H9 (cell line): ENCODE data around the gene DRG1. TPM values are rescaled to one million over a fixed set of nuclear protein-coding genes. Genes with fewer than 3 reads are reported as not detected.
A peak's percentile ranks its signal among the peaks of the same experiment; 100 is the strongest.

Source experiments
- DNase-seq: peaks from one replicate; pipeline ENCODE4 v3.0.0-alpha.2; 2017
- H2AFZ ChIP-seq: one replicate; pipeline ENCODE4 v1.6.1; 2013; ENCODE audit warnings: mild to moderate bottlenecking, low read length, control low read depth, moderate library complexity
- H2AK5ac ChIP-seq: 2 replicates; pipeline ENCODE4 v1.6.1; 2013; ENCODE audit warnings: low read length, control low read depth, mixed read lengths; ENCODE audit not compliant: insufficient read length
- H2BK120ac ChIP-seq: one replicate; pipeline ENCODE4 v1.6.1; 2013; ENCODE audit warnings: low read depth, mild to moderate bottlenecking, low read length, control low read depth, inconsistent platforms; ENCODE audit not compliant: poor library complexity, severe bottlenecking
- H2BK12ac ChIP-seq: 2 replicates; pipeline ENCODE4 v1.6.1; 2013; ENCODE audit warnings: low read length, control low read depth, mixed read lengths, low read depth; ENCODE audit not compliant: insufficient read length
- H2BK15ac ChIP-seq: 2 replicates; pipeline ENCODE4 v1.6.1; 2013; ENCODE audit warnings: low read depth, low read length, control low read depth
- H2BK20ac ChIP-seq: one replicate; pipeline ENCODE4 v1.6.1; 2013; ENCODE audit warnings: low read depth, mild to moderate bottlenecking, low read length, control low read depth, inconsistent platforms; ENCODE audit not compliant: poor library complexity, severe bottlenecking
- H2BK5ac ChIP-seq: 2 replicates; pipeline ENCODE4 v1.6.1; 2013; ENCODE audit warnings: low read length, control low read depth, mixed read lengths; ENCODE audit not compliant: insufficient read length
- H3K14ac ChIP-seq: 2 replicates; pipeline ENCODE4 v1.6.1; 2013; ENCODE audit warnings: low read length, control low read depth; ENCODE audit not compliant: insufficient read depth
- H3K18ac ChIP-seq: 2 replicates; pipeline ENCODE4 v1.6.1; 2013; ENCODE audit warnings: low read depth, mild to moderate bottlenecking, mixed read lengths, low read length, control low read depth; ENCODE audit not compliant: insufficient read length
- H3K23ac ChIP-seq: 2 replicates; pipeline ENCODE4 v1.6.1; 2013; ENCODE audit warnings: low read length, control low read depth, mixed read lengths, low read depth; ENCODE audit not compliant: insufficient read length
- H3K23me2 ChIP-seq: 2 replicates; pipeline ENCODE4 v1.6.1; 2013; ENCODE audit warnings: low read depth, mild to moderate bottlenecking, mixed read lengths, low read length, control low read depth; ENCODE audit not compliant: insufficient read length, poor library complexity, severe bottlenecking
- H3K27ac ChIP-seq: 2 replicates; pipeline ENCODE4 v1.5.1; 2013; ENCODE audit warnings: low read length, control low read depth, mixed read lengths, low read depth; ENCODE audit not compliant: insufficient read length
- H3K27me3 ChIP-seq: 2 replicates; pipeline ENCODE4 v1.6.1; 2013; ENCODE audit warnings: low read length, control low read depth, inconsistent platforms; ENCODE audit not compliant: insufficient read depth
- H3K4ac ChIP-seq: 2 replicates; pipeline ENCODE4 v1.6.1; 2013; ENCODE audit warnings: low read depth, mild to moderate bottlenecking, control low read depth, inconsistent platforms, low read length, moderate library complexity
- H3K4me1 ChIP-seq: 2 replicates; pipeline ENCODE4 v1.6.1; 2013; ENCODE audit warnings: low read length, control low read depth, inconsistent platforms; ENCODE audit not compliant: insufficient read depth
- H3K4me2 ChIP-seq: 2 replicates; pipeline ENCODE4 v1.6.1; 2013; ENCODE audit warnings: low read length, control low read depth, mixed read lengths; ENCODE audit not compliant: insufficient read length, insufficient read depth
- H3K56ac ChIP-seq: 2 replicates; pipeline ENCODE4 v1.6.1; 2013; ENCODE audit warnings: low read depth, mild to moderate bottlenecking, mixed read lengths, low read length, control low read depth; ENCODE audit not compliant: insufficient read length
- H3K79me1 ChIP-seq: 2 replicates; pipeline ENCODE4 v1.6.1; 2013; ENCODE audit warnings: low read depth, mild to moderate bottlenecking, moderate library complexity, low read length, control low read depth, inconsistent platforms; ENCODE audit not compliant: insufficient read depth, poor library complexity, severe bottlenecking
- H3K79me2 ChIP-seq: 2 replicates; pipeline ENCODE4 v1.6.1; 2013; ENCODE audit warnings: low read length, control low read depth, inconsistent platforms; ENCODE audit not compliant: insufficient read depth
- H3K9ac ChIP-seq: 2 replicates; pipeline ENCODE4 v1.6.1; 2013; ENCODE audit warnings: low read length, control low read depth, mixed read lengths; ENCODE audit not compliant: insufficient read length; ENCODE audit errors: extremely low read depth
- H3K9me3 ChIP-seq: one replicate; pipeline ENCODE4 v1.6.1; 2013; ENCODE audit warnings: low read depth, low read length, inconsistent platforms; ENCODE audit not compliant: control insufficient read depth
- H3T11ph ChIP-seq: one replicate; pipeline ENCODE4 v1.6.1; 2013; ENCODE audit warnings: mild to moderate bottlenecking, low read length, control low read depth, inconsistent platforms
- H4K20me1 ChIP-seq: one replicate; pipeline ENCODE4 v1.6.1; 2013; ENCODE audit not compliant: control insufficient read depth, insufficient read length, insufficient read depth
- H4K5ac ChIP-seq: 2 replicates; pipeline ENCODE4 v1.6.1; 2013; ENCODE audit warnings: low read depth, mild to moderate bottlenecking, mixed read lengths, low read length, control low read depth; ENCODE audit not compliant: insufficient read length
- H4K8ac ChIP-seq: replicated peaks from 2 replicates; pipeline ENCODE4 v1.6.1; 2013; ENCODE audit warnings: low read length, control low read depth, mixed read lengths, low read depth; ENCODE audit not compliant: insufficient read length
- H4K91ac ChIP-seq: 2 replicates; pipeline ENCODE4 v1.6.1; 2013; ENCODE audit warnings: low read depth, mild to moderate bottlenecking, moderate library complexity, mixed read lengths, low read length, control low read depth; ENCODE audit not compliant: insufficient read length
- H3K27ac Mint-ChIP-seq, 3 experiments: 2 replicates in 2 of 3; 3 replicates in 1 of 3; pipeline ENCODE4 v1.8.0; 2020 to 2021; ENCODE audit warnings: mixed read lengths in 3 of 3, mild to moderate bottlenecking in 1 of 3, moderate library complexity in 1 of 3
- H3K27me3 Mint-ChIP-seq: 2 replicates; pipeline ENCODE4 v1.8.0; 2021; ENCODE audit warnings: low read depth, mild to moderate bottlenecking, moderate library complexity, mixed read lengths
- H3K36me3 Mint-ChIP-seq, 3 experiments: 2 replicates in 2 of 3; 3 replicates in 1 of 3; pipeline ENCODE4 v1.8.0; 2020 to 2021; ENCODE audit warnings: low read depth in 3 of 3, mixed read lengths in 3 of 3; ENCODE audit not compliant: insufficient read depth in 1 of 3
- H3K4me1 Mint-ChIP-seq, 2 experiments: 2 replicates each; pipeline ENCODE4 v1.8.0; 2020; ENCODE audit warnings: mixed read lengths in 2 of 2
- H3K4me3 Mint-ChIP-seq, 2 experiments: 2 replicates in 1 of 2; 3 replicates in 1 of 2; pipeline ENCODE4 v1.8.0; 2020 to 2021; ENCODE audit warnings: mild to moderate bottlenecking in 2 of 2, mixed read lengths in 2 of 2, moderate library complexity in 1 of 2
- H3K9me3 Mint-ChIP-seq, 2 experiments: 2 replicates in 1 of 2; 3 replicates in 1 of 2; pipeline ENCODE4 v1.8.0; 2020; ENCODE audit warnings: mild to moderate bottlenecking in 2 of 2, mixed read lengths in 2 of 2, moderate library complexity in 1 of 2
- WGBS: extraction: QIAGEN DNeasy Blood & Tissue Kit; methylation state at CpG from one replicate; pipeline ENCODE4 v1.1.7; 2013; ENCODE audit warnings: missing lambda C conversion rate, low lambda C conversion rate, mixed read lengths; ENCODE audit not compliant: insufficient read length; ENCODE audit errors: extremely low coverage; 5-methylcytosine and 5-hydroxymethylcytosine counted together
- long read RNA-seq: library from polyadenylated mRNA; unstranded; transcript quantifications from one replicate; pipeline ENCODE4 v2.0.0, GENCODE V29; 2020
- total RNA-seq: library from RNA; stranded (reverse); gene quantifications from 2 replicates; pipeline ENCODE4 v1.2.1, GENCODE V29; 2021
- TF ChIP-seq, protein P1 (sequence below): fragments of 200-600 bp; sonication (generic); conservative IDR thresholded peaks from 3 replicates; pipeline ENCODE4 v1.8.0; 2021; ENCODE audit warnings: antibody characterized with exemption, mild to moderate bottlenecking

Gene DRG1, protein sequence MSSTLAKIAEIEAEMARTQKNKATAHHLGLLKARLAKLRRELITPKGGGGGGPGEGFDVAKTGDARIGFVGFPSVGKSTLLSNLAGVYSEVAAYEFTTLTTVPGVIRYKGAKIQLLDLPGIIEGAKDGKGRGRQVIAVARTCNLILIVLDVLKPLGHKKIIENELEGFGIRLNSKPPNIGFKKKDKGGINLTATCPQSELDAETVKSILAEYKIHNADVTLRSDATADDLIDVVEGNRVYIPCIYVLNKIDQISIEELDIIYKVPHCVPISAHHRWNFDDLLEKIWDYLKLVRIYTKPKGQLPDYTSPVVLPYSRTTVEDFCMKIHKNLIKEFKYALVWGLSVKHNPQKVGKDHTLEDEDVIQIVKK
- total RNA-seq: 89.1 and 89.5 TPM in 2 replicates
- long read RNA-seq, transcript DRG1-201 (9 exons, 1,746 nt): major isoform, 767 of 825 reads
- long read RNA-seq, partial matches to known transcripts: 3 of 825 reads
- long read RNA-seq, other reads (novel, unspliced or antisense): 55 of 825 reads

DNA sequence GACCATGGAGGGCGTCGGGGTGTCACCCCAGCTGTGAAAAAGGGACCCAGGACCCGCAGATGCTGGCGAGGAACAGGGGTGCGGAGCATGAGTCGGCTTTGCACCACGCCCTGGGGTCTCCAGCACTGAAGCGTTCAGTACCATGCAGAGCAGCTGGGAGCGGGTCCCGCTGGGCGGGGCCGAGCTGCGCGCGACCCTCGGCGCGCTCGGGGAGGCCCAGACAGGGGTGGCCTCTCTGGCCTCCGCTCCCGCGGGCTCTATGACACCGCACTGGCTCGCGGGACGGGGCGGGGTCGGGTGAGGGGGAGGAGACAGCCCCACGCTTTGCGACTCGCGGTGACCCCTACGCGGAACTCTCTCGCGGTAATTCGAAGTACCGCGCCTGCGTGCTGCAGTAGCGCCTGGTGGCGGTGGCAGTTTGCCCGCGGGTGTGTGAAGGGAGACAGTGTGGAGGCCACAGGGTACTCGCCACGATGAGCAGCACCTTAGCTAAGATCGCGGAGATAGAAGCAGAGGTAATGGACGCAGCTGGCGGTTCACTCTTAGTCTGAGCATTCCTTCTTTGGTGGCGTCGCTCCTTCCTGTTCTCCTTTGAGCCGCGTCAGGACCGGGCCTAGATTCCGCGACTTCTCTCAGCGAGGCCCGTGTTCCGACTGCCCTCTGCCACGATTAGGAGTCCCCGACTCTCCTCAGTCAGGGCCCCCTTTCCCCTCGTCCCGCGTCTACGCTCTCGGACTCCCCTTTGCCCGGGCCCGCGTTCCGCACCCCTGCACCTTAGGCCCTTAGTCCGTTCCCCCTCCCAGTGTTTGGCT lies at the start of gene DRG1:
DRG1 (plus strand) TSS at position 394 of the 812 bp plus-strand sequence; CDS start at position 474, 80 bp downstream.
- Mint-ChIP-seq H3K9me3 (peaks cover 0 to 1% of the 10 kb centered on the region in 2 experiments; a peak in 1 of 5 replicates), H3K27ac (peak within 1 kb of the TSS; percentile 66 to 97 (median 95)), H3K4me3 (peak within 1 kb of the TSS; percentile 95 to 99), H3K36me3 (peaks cover 14 to 40% (median 33%) of the 10 kb centered on the region in 3 experiments), H3K4me1 (peaks cover 5 to 12% of the 10 kb centered on the region in 2 experiments), H3K27me3 (peaks cover under 1% of the 10 kb centered on the region; the same call in 1 of the 2 replicates)
- TF ChIP-seq, protein P1, sequence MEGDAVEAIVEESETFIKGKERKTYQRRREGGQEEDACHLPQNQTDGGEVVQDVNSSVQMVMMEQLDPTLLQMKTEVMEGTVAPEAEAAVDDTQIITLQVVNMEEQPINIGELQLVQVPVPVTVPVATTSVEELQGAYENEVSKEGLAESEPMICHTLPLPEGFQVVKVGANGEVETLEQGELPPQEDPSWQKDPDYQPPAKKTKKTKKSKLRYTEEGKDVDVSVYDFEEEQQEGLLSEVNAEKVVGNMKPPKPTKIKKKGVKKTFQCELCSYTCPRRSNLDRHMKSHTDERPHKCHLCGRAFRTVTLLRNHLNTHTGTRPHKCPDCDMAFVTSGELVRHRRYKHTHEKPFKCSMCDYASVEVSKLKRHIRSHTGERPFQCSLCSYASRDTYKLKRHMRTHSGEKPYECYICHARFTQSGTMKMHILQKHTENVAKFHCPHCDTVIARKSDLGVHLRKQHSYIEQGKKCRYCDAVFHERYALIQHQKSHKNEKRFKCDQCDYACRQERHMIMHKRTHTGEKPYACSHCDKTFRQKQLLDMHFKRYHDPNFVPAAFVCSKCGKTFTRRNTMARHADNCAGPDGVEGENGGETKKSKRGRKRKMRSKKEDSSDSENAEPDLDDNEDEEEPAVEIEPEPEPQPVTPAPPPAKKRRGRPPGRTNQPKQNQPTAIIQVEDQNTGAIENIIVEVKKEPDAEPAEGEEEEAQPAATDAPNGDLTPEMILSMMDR: no peak
- Histone ChIP-seq H3K79me2 (peaks cover 9% of the 10 kb centered on the region; the same call in 1 of the 2 replicates), H2BK20ac (no peak within 1 kb of the TSS), H4K20me1 (no peaks in the 10 kb centered on the region), H2BK120ac (no peak within 1 kb of the TSS), H3K14ac (peak within 1 kb of the TSS; percentile 57), H2BK5ac (no peak within 1 kb of the TSS), H2AK5ac (no peak within 1 kb of the TSS), H4K91ac (no peak within 1 kb of the TSS), H2BK15ac (no peak within 1 kb of the TSS), H3T11ph (no peak within 1 kb of the TSS), H2BK12ac (no peak within 1 kb of the TSS), H3K18ac (peak within 1 kb of the TSS; percentile 43), H4K8ac (no peak within 1 kb of the TSS), H3K4me2 (peak within 1 kb of the TSS; percentile 89), H2AFZ (no peak within 1 kb of the TSS), H3K79me1 (peaks cover 18% of the 10 kb centered on the region), H3K9ac (peak within 1 kb of the TSS; percentile 88), H3K9me3 (no peaks in the 10 kb centered on the region), H3K23ac (no peak within 1 kb of the TSS), H3K27ac (no peak within 1 kb of the TSS), H4K5ac (no peak within 1 kb of the TSS), H3K4ac (no peak within 1 kb of the TSS), H3K4me1 (no peaks in the 10 kb centered on the region), H3K27me3 (no peaks in the 10 kb centered on the region), H3K23me2 (peaks cover 7% of the 10 kb centered on the region), H3K56ac (no peak within 1 kb of the TSS)
- DNase-seq: peak; percentile 97
- no CpG with 5 or more reads among the region's 72 CpGs for WGBS
